Type B pancreatic cell (in vitro differentiated cells): ENCODE data around the gene ACKR2. TPM values are rescaled to one million over a fixed set of nuclear protein-coding genes. Genes with fewer than 3 reads are reported as not detected.

Experiments used
- DNase-seq: peaks from one replicate; pipeline ENCODE4 v3.0.0; 2021; ENCODE audit warnings: mixed read lengths; ENCODE audit not compliant: unreplicated experiment; ENCODE audit errors: extremely low spot score
- H3K27ac Mint-ChIP-seq: 2 replicates; pipeline ENCODE4 v1.8.0; 2021; ENCODE audit warnings: mild to moderate bottlenecking, mixed read lengths
- H3K27me3 Mint-ChIP-seq: 2 replicates; pipeline ENCODE4 v1.8.0; 2021; ENCODE audit warnings: mixed read lengths
- H3K36me3 Mint-ChIP-seq: 2 replicates; pipeline ENCODE4 v1.8.0; 2021; ENCODE audit warnings: mixed read lengths
- H3K4me1 Mint-ChIP-seq: one replicate; pipeline ENCODE4 v1.8.0; 2021; ENCODE audit warnings: mixed read lengths; ENCODE audit not compliant: unreplicated experiment
- H3K4me3 Mint-ChIP-seq: 2 replicates; pipeline ENCODE4 v1.8.0; 2021; ENCODE audit warnings: mild to moderate bottlenecking, mixed read lengths
- H3K9me3 Mint-ChIP-seq: 2 replicates; pipeline ENCODE4 v1.8.0; 2021; ENCODE audit warnings: mixed read lengths
- CTCF ChIP-seq: fragments of 200-600 bp; sonication (generic); conservative IDR thresholded peaks from 2 replicates; pipeline ENCODE4 v1.5.0; 2021; ENCODE audit warnings: antibody characterized with exemption, mild to moderate bottlenecking
- total RNA-seq: library from RNA; stranded (reverse); gene quantifications from 2 replicates; pipeline ENCODE4 v1.2.1, GENCODE V29; 2021; ENCODE audit warnings: low replicate concordance

Gene ACKR2
- total RNA-seq, 1 donor from 2014 or later = 3.5 TPM

- no peak overlapping the region for H3K4me3 Mint-ChIP-seq
- peaks cover 9% of the 10 kb centered on the region for H3K9me3 Mint-ChIP-seq
- peaks cover 32% of the 10 kb centered on the region for H3K27me3 Mint-ChIP-seq
- TF ChIP-seq CTCF = no peak
- H3K36me3 Mint-ChIP-seq = no peaks in the 10 kb centered on the region
- no peak overlapping the region for H3K27ac Mint-ChIP-seq
- DNase-seq = no peak
- H3K4me1 Mint-ChIP-seq = peaks cover 13% of the 10 kb centered on the region
Observed at GRCh38 chr3:42904076-42904475, 94.8 kb downstream of the ACKR2 start.

GRCh38 chr3:42905740-42906069 is 96.5 kb downstream of the ACKR2 start:
- Mint-ChIP-seq H3K36me3 (no peaks in the 10 kb centered on the region), H3K27ac (no peak overlapping the region), H3K4me3 (no peak overlapping the region), H3K9me3 (peaks cover 9% of the 10 kb centered on the region), H3K27me3 (peaks cover 30% of the 10 kb centered on the region), H3K4me1 (peaks cover 10% of the 10 kb centered on the region)
- DNase-seq = no peak
- TF ChIP-seq CTCF = no peak

- Mint-ChIP-seq H3K36me3 (no peaks in the 10 kb centered on the region), H3K4me1 (peaks cover 5% of the 10 kb centered on the region), H3K4me3 (no peak within 1 kb of the TSS), H3K27me3 (peaks cover 27% of the 10 kb centered on the region), H3K27ac (no peak within 1 kb of the TSS), H3K9me3 (peaks cover 9% of the 10 kb centered on the region)
- DNase-seq = no peak
- TF ChIP-seq CTCF = no peak
Observed at GRCh38 chr3:42906070-42906847, 97.0 kb downstream of the ACKR2 start, which contains the start of gene ZNF662. ZNF662 (plus strand) TSS chr3:42906142; CDS start chr3:42908115, 1,973 bp downstream.

GRCh38 chr3:42906848-42907183 is 97.6 kb downstream of the ACKR2 start:
- TF ChIP-seq CTCF = no peak
- Mint-ChIP-seq H3K4me1 (peaks cover 5% of the 10 kb centered on the region), H3K36me3 (no peaks in the 10 kb centered on the region), H3K27ac (no peak overlapping the region), H3K4me3 (no peak overlapping the region), H3K9me3 (peaks cover 9% of the 10 kb centered on the region), H3K27me3 (peaks cover 27% of the 10 kb centered on the region)
- no peak for DNase-seq

- Mint-ChIP-seq H3K27me3 (peaks cover 24% of the 10 kb centered on the region), H3K9me3 (peaks cover 17% of the 10 kb centered on the region), H3K4me3 (no peak overlapping the region), H3K36me3 (no peaks in the 10 kb centered on the region), H3K27ac (no peak overlapping the region), H3K4me1 (peaks cover 5% of the 10 kb centered on the region)
- no peak for TF ChIP-seq CTCF
- DNase-seq = no peak
Observed at GRCh38 chr3:42908675-42909074, 99.4 kb downstream of the ACKR2 start.
